Dendritic cell treated with granulocyte-macrophage colony-stimulating factor and Interleukin-4, amounts not matched to agents 40 ng/mL and 50 ng/mL, for 4 days (primary cell): ENCODE measurements around the gene TPTE.
"Not testable (repeated sequence)": the region's sequence is repeated elsewhere in the genome, so short reads cannot be mapped to it uniquely, and the experiment has no call there.

Source experiments
- H3K27ac Mint-ChIP-seq: one replicate; pipeline ENCODE4 v1.8.0; 2022; ENCODE audit warnings: mild to moderate bottlenecking, mixed read lengths
- H3K27me3 Mint-ChIP-seq: one replicate; pipeline ENCODE4 v1.8.0; 2022; ENCODE audit warnings: mild to moderate bottlenecking, mixed read lengths
- H3K36me3 Mint-ChIP-seq: one replicate; pipeline ENCODE4 v1.8.0; 2022; ENCODE audit warnings: low read depth, mixed read lengths
- H3K4me1 Mint-ChIP-seq: one replicate; pipeline ENCODE4 v1.8.0; 2022; ENCODE audit warnings: low read depth, mixed read lengths
- H3K4me3 Mint-ChIP-seq: one replicate; pipeline ENCODE4 v1.8.0; 2022; ENCODE audit warnings: mild to moderate bottlenecking, moderate library complexity, mixed read lengths
- H3K9me3 Mint-ChIP-seq: one replicate; pipeline ENCODE4 v1.8.0; 2022; ENCODE audit warnings: mixed read lengths
- intact Hi-C: fragments of 100-400 bp; cut with micrococcal nuclease; formaldehyde crosslinking; loops from one replicate; pipeline ENCODE4 v1.15.0; 2022

The TPTE gene

GRCh38 chr21:10521091-10521598 lies at the start of gene TPTE:
TSS of gene TPTE (plus strand) at chr21:10521583. CDS start at chr21:10538724, 17,141 bp downstream.
- intact Hi-C loops: no loop called here
- Mint-ChIP-seq H3K4me1 (no peaks in the 10 kb centered on the region), H3K4me3 (no peak within 1 kb of the TSS), H3K36me3 (no peaks in the 10 kb centered on the region), H3K27me3 (no peaks in the 10 kb centered on the region), H3K27ac (no peak within 1 kb of the TSS), H3K9me3 (peaks cover 58% of the 10 kb centered on the region)

- intact Hi-C loops, H3K4me1 Mint-ChIP-seq, H3K36me3 Mint-ChIP-seq, H3K27me3 Mint-ChIP-seq, H3K9me3 Mint-ChIP-seq, H3K27ac Mint-ChIP-seq, H3K4me3 Mint-ChIP-seq: not testable (repeated sequence)
These were observed 49.4 kb upstream of the TPTE start for GRCh38 chr21:10471999-10472398.

GRCh38 chr21:10477794-10478193 lies 43.6 kb upstream of the TPTE start:
- H3K27ac Mint-ChIP-seq, intact Hi-C loops, H3K36me3 Mint-ChIP-seq, H3K27me3 Mint-ChIP-seq, H3K4me3 Mint-ChIP-seq, H3K4me1 Mint-ChIP-seq: not testable (repeated sequence)
- H3K9me3 Mint-ChIP-seq: peaks cover 20% of the 10 kb centered on the region

DNA sequence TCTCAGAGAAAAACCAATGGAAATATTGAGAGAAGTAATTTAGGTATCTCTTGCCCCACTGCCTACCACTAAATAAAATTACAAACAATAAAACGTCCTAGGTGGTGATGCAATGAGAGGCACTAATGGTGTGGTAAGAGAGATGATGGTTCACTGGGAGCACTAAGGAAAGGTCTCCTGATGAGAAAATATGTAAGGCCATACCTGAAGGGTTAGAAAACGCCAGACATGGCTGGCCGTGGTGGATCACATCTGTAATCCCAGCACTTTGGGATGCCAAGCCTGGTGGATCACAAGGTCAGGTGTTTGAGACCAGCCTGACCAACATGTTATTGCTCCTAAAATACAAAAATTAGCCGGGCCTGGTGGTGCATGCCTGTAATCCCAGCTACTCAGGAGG lies 41.5 kb upstream of the TPTE start:
- intact Hi-C loops, H3K4me3 Mint-ChIP-seq, H3K27ac Mint-ChIP-seq, H3K36me3 Mint-ChIP-seq, H3K4me1 Mint-ChIP-seq, H3K27me3 Mint-ChIP-seq: not testable (repeated sequence)
- peaks cover 30% of the 10 kb centered on the region for H3K9me3 Mint-ChIP-seq

DNA sequence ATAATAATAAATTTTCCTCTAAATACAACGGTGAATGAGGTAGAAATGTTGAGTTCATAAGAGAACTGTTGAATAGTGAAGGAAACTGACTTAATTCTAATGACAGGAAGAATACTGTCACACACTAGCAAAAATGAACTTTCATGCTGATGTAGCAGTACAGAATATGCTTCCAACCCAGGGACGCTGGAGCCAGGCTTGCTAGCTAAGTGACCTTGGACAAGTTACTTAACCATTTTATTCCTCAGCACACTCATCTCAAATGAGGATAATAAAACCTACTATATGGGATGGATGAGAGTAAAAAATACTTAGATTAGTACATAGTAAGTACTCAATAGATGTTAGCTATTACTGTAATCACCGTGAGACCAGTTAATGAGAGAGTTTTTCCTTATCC lies 36.5 kb upstream of the TPTE start:
- H3K9me3 Mint-ChIP-seq: peaks cover 37% of the 10 kb centered on the region
- H3K27me3 Mint-ChIP-seq, H3K4me3 Mint-ChIP-seq, intact Hi-C loops, H3K27ac Mint-ChIP-seq, H3K4me1 Mint-ChIP-seq, H3K36me3 Mint-ChIP-seq: not testable (repeated sequence)

- H3K4me3 Mint-ChIP-seq: not testable (repeated sequence)
These were observed 30.9 kb upstream of the TPTE start for GRCh38 chr21:10490453-10490852.

GRCh38 chr21:10511116-10511515 lies 10.3 kb upstream of the TPTE start:
- H3K27ac Mint-ChIP-seq: no peak overlapping the region
- H3K27me3 Mint-ChIP-seq: no peaks in the 10 kb centered on the region
- intact Hi-C loops: no loop called here
- no peak overlapping the region for H3K4me3 Mint-ChIP-seq
- no peaks in the 10 kb centered on the region for H3K36me3 Mint-ChIP-seq
- peaks cover 31% of the 10 kb centered on the region for H3K9me3 Mint-ChIP-seq
- no peaks in the 10 kb centered on the region for H3K4me1 Mint-ChIP-seq

More at GRCh38 chr21:10490453-10490852, 30.9 kb upstream of the TPTE start:
- H3K36me3 Mint-ChIP-seq, H3K4me1 Mint-ChIP-seq, H3K9me3 Mint-ChIP-seq, intact Hi-C loops, H3K27me3 Mint-ChIP-seq, H3K27ac Mint-ChIP-seq: not testable (repeated sequence)

GRCh38 chr21:10516889-10517288 lies 4.5 kb upstream of the TPTE start:
- H3K36me3 Mint-ChIP-seq, H3K27ac Mint-ChIP-seq, H3K4me1 Mint-ChIP-seq, intact Hi-C loops, H3K4me3 Mint-ChIP-seq, H3K27me3 Mint-ChIP-seq: not testable (repeated sequence)
- H3K9me3 Mint-ChIP-seq: peaks cover 57% of the 10 kb centered on the region

DNA sequence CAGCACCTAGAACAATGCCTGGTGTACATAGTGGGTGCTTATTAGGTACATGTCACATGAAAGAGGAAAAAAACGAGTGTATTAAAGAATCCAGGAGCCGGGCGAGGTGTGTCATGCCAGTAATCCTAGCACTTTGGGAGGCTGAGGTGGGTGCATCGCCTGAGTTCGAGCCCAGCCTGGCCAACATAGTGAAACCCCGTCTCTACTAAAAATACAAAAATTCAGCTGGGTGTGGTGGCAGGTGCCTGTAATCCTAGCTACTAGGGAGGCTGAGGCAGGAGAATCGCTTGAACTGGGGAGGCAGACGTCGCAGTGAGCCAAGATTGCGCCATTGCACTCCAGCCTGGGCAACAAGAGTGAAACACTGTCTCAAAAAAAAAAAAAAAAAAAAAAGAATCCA lies 3.5 kb upstream of the TPTE start:
- H3K9me3 Mint-ChIP-seq: peaks cover 53% of the 10 kb centered on the region
- H3K27me3 Mint-ChIP-seq, H3K4me1 Mint-ChIP-seq, intact Hi-C loops, H3K27ac Mint-ChIP-seq, H3K36me3 Mint-ChIP-seq, H3K4me3 Mint-ChIP-seq: not testable (repeated sequence)

DNA sequence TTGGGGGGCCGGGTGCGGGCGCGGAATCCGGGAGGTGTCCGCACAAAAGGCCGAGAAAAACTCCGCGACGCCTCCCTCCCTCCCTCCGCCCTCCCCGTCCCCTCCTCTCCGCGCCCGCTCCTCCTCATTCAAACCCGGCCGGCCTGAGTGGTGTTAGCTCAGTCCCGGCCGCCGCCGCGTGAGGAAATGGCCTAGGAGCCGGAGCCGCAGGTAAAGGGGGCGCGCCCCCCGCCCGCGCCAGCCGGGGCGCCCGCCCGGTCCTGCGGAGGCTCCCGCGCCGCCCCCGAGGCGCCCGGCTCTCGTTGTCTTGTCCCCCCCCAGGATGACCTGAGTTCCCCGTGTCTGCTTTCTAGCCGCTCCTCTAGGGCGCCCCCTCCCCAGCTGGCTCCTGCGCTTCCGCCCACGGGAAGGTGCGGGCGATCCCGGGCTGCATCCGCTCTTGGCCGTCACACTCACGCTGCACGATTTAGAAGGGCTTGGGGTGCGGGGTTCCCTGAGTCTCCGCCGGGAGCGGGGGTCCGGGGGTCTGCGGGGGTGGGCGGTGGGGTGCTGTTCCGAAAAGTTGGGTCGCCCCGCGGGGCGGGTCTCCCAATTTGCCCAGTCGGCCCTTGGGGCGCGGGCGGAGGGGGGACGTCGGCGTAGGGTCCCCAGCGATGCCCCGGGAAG lies 585 bp downstream of the TPTE start:
- H3K36me3 Mint-ChIP-seq, H3K27me3 Mint-ChIP-seq, H3K4me1 Mint-ChIP-seq, intact Hi-C loops, H3K4me3 Mint-ChIP-seq, H3K27ac Mint-ChIP-seq: not testable (repeated sequence)
- peaks cover 52% of the 10 kb centered on the region for H3K9me3 Mint-ChIP-seq

- intact Hi-C loops: no loop called here
- no peaks in the 10 kb centered on the region for H3K27me3 Mint-ChIP-seq
- peaks cover 12% of the 10 kb centered on the region for H3K9me3 Mint-ChIP-seq
- H3K4me3 Mint-ChIP-seq: no peak overlapping the region
- no peaks in the 10 kb centered on the region for H3K36me3 Mint-ChIP-seq
- H3K4me1 Mint-ChIP-seq: no peaks in the 10 kb centered on the region
- no peak overlapping the region for H3K27ac Mint-ChIP-seq
These were observed 18.6 kb downstream of the TPTE start for GRCh38 chr21:10539956-10540355.

- H3K27me3 Mint-ChIP-seq, H3K4me3 Mint-ChIP-seq, H3K27ac Mint-ChIP-seq, intact Hi-C loops, H3K4me1 Mint-ChIP-seq, H3K36me3 Mint-ChIP-seq: not testable (repeated sequence)
- H3K9me3 Mint-ChIP-seq: peaks cover 36% of the 10 kb centered on the region
These were observed 23.0 kb downstream of the TPTE start for GRCh38 chr21:10544376-10544775.

GRCh38 chr21:10547868-10548267 lies 26.5 kb downstream of the TPTE start:
- H3K36me3 Mint-ChIP-seq, H3K4me3 Mint-ChIP-seq, H3K4me1 Mint-ChIP-seq, H3K27ac Mint-ChIP-seq, H3K27me3 Mint-ChIP-seq, intact Hi-C loops: not testable (repeated sequence)
- peaks cover 50% of the 10 kb centered on the region for H3K9me3 Mint-ChIP-seq

- H3K4me3 Mint-ChIP-seq, H3K27me3 Mint-ChIP-seq, intact Hi-C loops, H3K36me3 Mint-ChIP-seq, H3K4me1 Mint-ChIP-seq, H3K27ac Mint-ChIP-seq: not testable (repeated sequence)
- H3K9me3 Mint-ChIP-seq: peaks cover 50% of the 10 kb centered on the region
These were observed 27.1 kb downstream of the TPTE start for GRCh38 chr21:10548331-10548954.

- H3K4me1 Mint-ChIP-seq, H3K4me3 Mint-ChIP-seq, H3K27me3 Mint-ChIP-seq, intact Hi-C loops, H3K36me3 Mint-ChIP-seq, H3K27ac Mint-ChIP-seq: not testable (repeated sequence)
- peaks cover 34% of the 10 kb centered on the region for H3K9me3 Mint-ChIP-seq
These were observed 49.4 kb downstream of the TPTE start for GRCh38 chr21:10570803-10571202.
